ENCODE measurements around the gene BLZF1. TPM values are rescaled to one million over a fixed set of nuclear protein-coding genes. Genes with fewer than 3 reads are reported as not detected.

BLZF1 gene, protein sequence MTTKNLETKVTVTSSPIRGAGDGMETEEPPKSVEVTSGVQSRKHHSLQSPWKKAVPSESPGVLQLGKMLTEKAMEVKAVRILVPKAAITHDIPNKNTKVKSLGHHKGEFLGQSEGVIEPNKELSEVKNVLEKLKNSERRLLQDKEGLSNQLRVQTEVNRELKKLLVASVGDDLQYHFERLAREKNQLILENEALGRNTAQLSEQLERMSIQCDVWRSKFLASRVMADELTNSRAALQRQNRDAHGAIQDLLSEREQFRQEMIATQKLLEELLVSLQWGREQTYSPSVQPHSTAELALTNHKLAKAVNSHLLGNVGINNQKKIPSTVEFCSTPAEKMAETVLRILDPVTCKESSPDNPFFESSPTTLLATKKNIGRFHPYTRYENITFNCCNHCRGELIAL
- 25.6 and 28.1 TPM in 2 replicates for total RNA-seq

GRCh38 chr1:169367686-169368405 lies at the start of gene BLZF1, which contains the start of gene NME7:
BLZF1 (plus strand) TSS chr1:169368195; CDS start chr1:169369523, 1,328 bp downstream.
NME7 (minus strand) TSS chr1:169367797; CDS start chr1:169367710, 87 bp downstream.

GRCh38 chr1:169427081-169427641 lies 59.2 kb downstream of the BLZF1 start, which contains the start of gene CCDC181:
CCDC181 (minus strand) TSS chr1:169427474; CDS start chr1:169424927, 2,547 bp downstream.

Other genes starting within 250 kb of the BLZF1 start
- gene NME7, start 398 bp upstream of the BLZF1 start, total RNA-seq = 25.5 and 35.7 TPM in 2 replicates
- 0.31 TPM in 1 of 2 replicates, not detected in the other for gene CCDC181, start 59.3 kb downstream of the BLZF1 start, total RNA-seq
- gene SLC19A2, start 117.7 kb downstream of the BLZF1 start, total RNA-seq = 7.8 and 8.7 TPM in 2 replicates
- not detected in 2 replicates for gene F5, start 218.3 kb downstream of the BLZF1 start, total RNA-seq